GM19395 (cell line): ENCODE results near the gene KRTAP1-4.
"Not testable (repeated sequence)": the region's sequence is repeated elsewhere in the genome, so short reads cannot be mapped to it uniquely, and the experiment has no call there.

Source experiments
- ATAC-seq: cut with Tn5 transposase; IDR thresholded peaks from one replicate; pipeline ENCODE4 v1.9.1; 2021; ENCODE audit warnings: mild to moderate bottlenecking, moderate library complexity; ENCODE audit not compliant: unreplicated experiment

The KRTAP1-4 gene

DNA sequence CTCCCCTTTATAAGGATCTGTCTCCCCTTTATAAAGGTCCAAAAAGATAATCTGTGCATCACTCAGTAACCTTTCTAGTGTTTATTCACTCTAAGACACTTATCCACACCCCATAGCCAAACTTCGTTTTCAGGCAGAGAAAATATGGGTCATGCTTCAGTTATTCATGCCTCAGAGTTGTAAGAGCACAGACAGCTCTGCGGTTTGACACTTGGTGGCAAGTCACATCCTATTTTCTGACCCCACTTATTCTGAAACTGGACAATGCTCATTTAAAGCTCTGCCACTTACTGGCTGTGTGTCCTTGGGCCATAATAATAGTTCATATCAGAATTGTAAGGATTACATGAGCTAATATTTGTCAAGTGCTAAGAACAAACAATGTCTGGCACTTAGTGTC is 19.1 kb upstream of the KRTAP1-4 start:
- no peak for ATAC-seq

GRCh38 chr17:41048441-41048840 is 18.4 kb upstream of the KRTAP1-4 start:
- no peak for ATAC-seq

GRCh38 chr17:41046735-41047465 is 16.9 kb upstream of the KRTAP1-4 start, which contains the start of gene KRTAP2-1:
Gene KRTAP2-1 (minus strand): TSS chr17:41047316. CDS start chr17:41047267, 49 bp downstream.
- ATAC-seq, result not testable (repeated sequence)

DNA sequence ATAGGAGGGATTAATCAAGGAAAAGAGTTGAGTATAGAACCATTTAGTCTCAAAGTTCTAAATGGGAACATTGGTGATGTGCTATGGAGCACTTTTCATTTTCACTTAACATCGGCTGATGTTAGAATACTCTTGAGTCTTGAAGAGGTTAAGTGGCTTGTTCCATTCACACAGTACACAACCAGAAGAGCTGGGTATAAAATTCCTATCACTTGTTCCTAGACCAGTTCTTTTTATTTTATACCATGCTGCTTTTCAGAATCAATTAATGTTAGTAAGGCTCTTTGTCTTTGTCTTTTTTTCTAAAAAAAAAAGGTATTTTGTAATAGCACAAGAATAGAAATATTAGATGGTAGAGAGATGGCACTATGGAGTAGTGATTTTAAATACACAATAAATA is 13.0 kb upstream of the KRTAP1-4 start:
- no peak for ATAC-seq

DNA sequence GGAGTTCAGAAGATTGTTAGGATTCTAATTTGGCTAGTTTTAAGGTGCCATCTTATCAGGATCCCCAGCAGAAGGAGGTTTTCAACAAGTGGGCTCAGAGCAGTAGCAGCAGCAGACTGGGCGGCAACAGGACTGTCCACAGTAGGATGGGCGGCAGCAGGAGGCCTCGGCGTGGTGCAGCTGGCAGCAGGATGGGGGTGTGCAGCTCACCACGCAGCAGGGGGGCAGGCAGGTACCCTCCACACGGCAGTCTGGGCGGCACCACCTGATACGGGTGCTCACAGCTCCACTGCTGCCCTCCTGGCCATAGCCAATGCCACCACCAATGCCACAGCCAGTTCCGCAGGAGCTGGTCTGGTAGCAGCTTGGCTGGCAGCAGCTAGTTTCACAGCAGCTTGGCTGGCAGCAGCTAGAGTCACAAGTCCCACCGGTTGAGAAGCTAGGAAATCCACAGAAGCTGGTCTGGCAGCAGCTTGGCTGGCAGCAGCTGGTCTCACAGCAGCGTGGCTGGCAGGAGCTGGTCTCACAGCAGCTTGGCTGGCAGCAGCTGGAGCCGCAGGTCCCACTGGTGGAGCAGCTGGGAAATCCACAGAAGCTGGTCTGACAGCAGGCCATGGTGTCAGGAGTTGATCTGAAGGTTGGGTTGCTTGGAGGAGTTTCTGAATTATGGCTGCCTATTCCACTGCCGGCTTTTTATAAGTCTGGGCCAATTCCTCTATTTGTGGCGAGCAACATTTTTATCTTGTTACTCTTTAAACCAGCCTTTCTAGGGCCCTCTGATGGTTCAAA is 11.0 kb upstream of the KRTAP1-4 start, which contains the start of gene KRTAP1-1:
Gene KRTAP1-1 (minus strand): TSS at position 668 of the 789 bp plus-strand sequence. CDS start 53 bp downstream, at position 615.
- ATAC-seq, result not testable (repeated sequence)

GRCh38 chr17:41037853-41038350 is 7.9 kb upstream of the KRTAP1-4 start:
- ATAC-seq, result no peak

DNA sequence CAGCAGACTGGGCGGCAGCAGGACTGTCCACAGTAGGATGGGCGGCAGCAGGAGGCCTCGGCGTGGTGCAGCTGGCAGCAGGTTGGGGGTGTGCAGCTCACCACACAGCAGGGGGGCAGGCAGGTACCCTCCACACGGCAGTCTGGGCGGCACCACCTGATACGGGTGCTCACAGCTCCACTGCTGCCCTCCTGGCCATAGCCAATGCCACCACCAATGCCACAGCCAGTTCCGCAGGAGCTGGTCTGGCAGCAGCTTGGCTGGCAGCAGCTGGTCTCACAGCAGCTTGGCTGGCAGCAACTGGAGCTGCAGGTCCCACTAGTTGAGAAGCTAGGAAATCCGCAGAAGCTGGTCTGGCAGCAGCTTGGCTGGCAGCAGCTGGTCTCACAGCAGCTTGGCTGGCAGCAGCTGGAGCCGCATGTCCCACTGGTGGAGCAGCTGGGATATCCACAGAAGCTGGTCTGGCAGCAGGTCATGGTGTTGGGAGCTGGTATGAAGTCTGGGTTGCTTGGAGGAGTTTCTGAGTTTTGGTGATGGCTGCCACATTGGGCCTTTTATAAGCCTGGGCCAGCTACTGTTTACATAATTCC is 4.4 kb upstream of the KRTAP1-4 start, which contains the start of gene KRTAP1-3:
Gene KRTAP1-3 (minus strand): TSS at position 529 of the 590 bp plus-strand sequence. CDS start 53 bp downstream, at position 476.
- ATAC-seq, result not testable (repeated sequence)

GRCh38 chr17:41026715-41027471 is 3.1 kb downstream of the KRTAP1-4 start, which contains the start of gene KRTAP1-5:
Gene KRTAP1-5 (minus strand): TSS chr17:41027208. CDS start chr17:41027155, 53 bp downstream.
- ATAC-seq, result no peak

- ATAC-seq, result no peak
Measured at GRCh38 chr17:41024697-41025096, 5.3 kb downstream of the KRTAP1-4 start.

- no peak for ATAC-seq
Measured at GRCh38 chr17:41020336-41020735, 9.7 kb downstream of the KRTAP1-4 start.

GRCh38 chr17:41019415-41019814 is 10.6 kb downstream of the KRTAP1-4 start:
- no peak for ATAC-seq

DNA sequence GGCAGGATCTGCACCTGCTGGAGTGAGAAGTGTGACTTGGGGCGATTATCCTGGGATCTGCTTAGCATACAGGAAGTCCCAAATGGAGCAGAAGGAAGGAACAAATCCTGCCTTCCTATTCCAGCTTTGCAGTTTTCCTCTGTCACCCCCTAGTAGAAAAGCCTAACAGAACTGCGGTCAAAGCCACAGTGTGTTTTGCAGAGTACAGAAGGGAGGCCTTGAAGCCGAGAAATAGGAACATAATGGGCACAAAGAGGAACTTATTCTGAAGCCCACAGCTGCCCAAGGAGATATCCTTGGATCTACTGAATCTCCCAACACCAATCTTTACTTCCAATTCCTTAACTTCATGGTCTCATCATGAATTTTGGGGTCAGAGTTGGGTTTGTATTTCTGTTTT is 11.5 kb downstream of the KRTAP1-4 start:
- no peak for ATAC-seq

- ATAC-seq, result no peak
Measured at GRCh38 chr17:41016578-41017215, 13.3 kb downstream of the KRTAP1-4 start.

- ATAC-seq, result no peak
Measured at GRCh38 chr17:41015454-41015853, 14.5 kb downstream of the KRTAP1-4 start.

- ATAC-seq, result no peak
Measured at GRCh38 chr17:41013606-41014005, 16.4 kb downstream of the KRTAP1-4 start.

- ATAC-seq, result no peak
Measured at GRCh38 chr17:41013181-41013580, 16.8 kb downstream of the KRTAP1-4 start.

DNA sequence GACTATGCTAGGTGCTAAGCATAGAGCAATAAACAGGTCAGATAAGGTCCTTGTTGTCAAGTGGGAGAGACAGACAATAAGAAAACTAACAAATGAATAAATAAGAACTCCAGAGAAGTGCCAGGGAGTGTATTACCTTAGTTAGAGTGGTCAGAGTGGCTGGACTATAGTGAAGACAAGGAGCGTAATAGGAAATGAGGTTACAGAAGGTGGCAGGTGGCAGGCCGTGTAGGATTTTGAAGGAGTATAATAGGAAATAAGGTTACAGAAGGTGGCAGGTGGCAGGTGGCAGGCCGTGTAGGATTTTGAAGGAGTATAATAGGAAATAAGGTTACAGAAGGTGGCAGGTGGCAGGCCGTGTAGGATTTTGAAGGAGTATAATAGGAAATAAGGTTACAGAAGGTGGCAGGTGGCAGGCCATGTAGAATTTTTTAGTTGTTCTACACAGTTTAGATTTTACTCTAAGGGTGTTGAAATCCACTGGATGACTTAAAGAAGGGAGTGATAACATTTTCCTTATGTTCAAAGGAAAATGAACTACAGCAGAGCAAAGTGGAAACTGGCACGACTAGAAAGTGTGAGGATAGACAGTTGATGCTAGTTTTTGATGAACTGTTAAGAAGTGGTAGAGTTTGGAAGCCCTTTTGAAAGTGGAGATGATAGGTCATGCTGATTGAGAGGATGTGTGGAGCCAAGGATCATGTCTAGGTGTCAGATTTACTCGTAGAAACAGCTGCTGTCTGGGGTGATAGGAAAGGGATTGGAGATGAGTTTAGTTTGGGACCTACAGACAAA is 17.5 kb downstream of the KRTAP1-4 start:
- ATAC-seq, result no peak

DNA sequence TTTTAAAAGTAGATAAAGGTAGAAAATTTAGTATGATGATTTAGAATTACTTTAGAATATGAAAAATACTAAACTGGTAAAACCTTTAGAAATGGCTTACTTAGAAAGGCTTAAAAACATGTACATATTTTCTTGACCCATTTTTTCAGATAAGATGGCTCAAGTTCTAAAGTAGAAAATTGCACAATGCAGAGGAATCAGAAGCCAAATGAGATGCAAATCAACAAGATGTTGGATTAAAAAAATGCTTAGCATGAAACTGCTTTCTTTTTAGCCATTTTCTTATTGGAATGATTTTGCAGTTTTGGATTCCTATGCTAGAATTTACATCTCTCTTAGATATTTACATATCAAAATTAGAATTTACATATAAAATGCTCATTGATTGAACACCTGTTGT is 19.6 kb downstream of the KRTAP1-4 start:
- no peak for ATAC-seq

- no peak for ATAC-seq
Measured at GRCh38 chr17:41009936-41010335, 20.1 kb downstream of the KRTAP1-4 start.
